Measurements from ENCODE around the gene FAHD1. TPM values are rescaled to one million over a fixed set of nuclear protein-coding genes. Genes with fewer than 3 reads are reported as not detected.

The FAHD1 gene
- polyA plus RNA-seq, 1 experiment = 35.2 TPM

- Histone ChIP-seq H3K9me3 (ENCODE audit: control insufficient read depth, insufficient read depth, low read length) (peaks cover 3% of the 10 kb centered on the region; the same call in 1 of the 2 replicates), H3K27me3 (ENCODE audit: control insufficient read depth, insufficient read depth, low read length) (no peaks in the 10 kb centered on the region), H3K4me3 (ENCODE audit: low read depth, low read length) (no peak overlapping the region), H3K27ac (ENCODE audit: low read depth, low read length) (no peak overlapping the region)
- TF ChIP-seq, protein P1, sequence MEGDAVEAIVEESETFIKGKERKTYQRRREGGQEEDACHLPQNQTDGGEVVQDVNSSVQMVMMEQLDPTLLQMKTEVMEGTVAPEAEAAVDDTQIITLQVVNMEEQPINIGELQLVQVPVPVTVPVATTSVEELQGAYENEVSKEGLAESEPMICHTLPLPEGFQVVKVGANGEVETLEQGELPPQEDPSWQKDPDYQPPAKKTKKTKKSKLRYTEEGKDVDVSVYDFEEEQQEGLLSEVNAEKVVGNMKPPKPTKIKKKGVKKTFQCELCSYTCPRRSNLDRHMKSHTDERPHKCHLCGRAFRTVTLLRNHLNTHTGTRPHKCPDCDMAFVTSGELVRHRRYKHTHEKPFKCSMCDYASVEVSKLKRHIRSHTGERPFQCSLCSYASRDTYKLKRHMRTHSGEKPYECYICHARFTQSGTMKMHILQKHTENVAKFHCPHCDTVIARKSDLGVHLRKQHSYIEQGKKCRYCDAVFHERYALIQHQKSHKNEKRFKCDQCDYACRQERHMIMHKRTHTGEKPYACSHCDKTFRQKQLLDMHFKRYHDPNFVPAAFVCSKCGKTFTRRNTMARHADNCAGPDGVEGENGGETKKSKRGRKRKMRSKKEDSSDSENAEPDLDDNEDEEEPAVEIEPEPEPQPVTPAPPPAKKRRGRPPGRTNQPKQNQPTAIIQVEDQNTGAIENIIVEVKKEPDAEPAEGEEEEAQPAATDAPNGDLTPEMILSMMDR (IDR thresholded peaks at IDR 0.05; ENCODE audit: low read depth, low read length) = peak; percentile 35
- POLR2A ChIA-PET = interaction anchor here (1.5 kb wide), 1 partner anchor 41 kb away, joined by 5 read pairs; the partner anchor contains the start of genes NUBP2 and SPSB3
- CTCF ChIA-PET = interaction anchor here (0.6 to 1.1 kb wide), 7 partner anchors 10 to 183 kb away, joined by 3 to 9 read pairs (median 4); no protein-coding TSS in a partner anchor
- peak; percentile 21 for DNase-seq (ENCODE audit: low read depth, low spot score)
Measured at GRCh38 chr16:1823821-1824220, 3.2 kb upstream of the FAHD1 start.

- DNase-seq (ENCODE audit: low read depth, low spot score) = no peak
- Histone ChIP-seq H3K4me3 (ENCODE audit: low read depth, low read length) (peak overlapping the region; percentile 96), H3K9me3 (ENCODE audit: control insufficient read depth, insufficient read depth, low read length) (peaks cover 3% of the 10 kb centered on the region; the same call in 1 of the 2 replicates), H3K27me3 (ENCODE audit: control insufficient read depth, insufficient read depth, low read length) (no peaks in the 10 kb centered on the region), H3K27ac (ENCODE audit: low read depth, low read length) (no peak overlapping the region)
- ChIA-PET CTCF (no interaction called here), POLR2A (interaction anchor here (2.6 kb wide), 1 partner anchor 43 kb away, joined by 21 read pairs; the partner anchor contains the start of genes NUBP2 and SPSB3)
- TF ChIP-seq, protein P1 (IDR thresholded peaks at IDR 0.05; ENCODE audit: low read depth, low read length) = no peak
Measured at GRCh38 chr16:1825381-1825863, 1.6 kb upstream of the FAHD1 start.

- TF ChIP-seq, protein P1 (IDR thresholded peaks at IDR 0.05; ENCODE audit: low read depth, low read length) = no peak
- DNase-seq (ENCODE audit: low read depth, low spot score) = peak; percentile 8
- Histone ChIP-seq H3K27me3 (ENCODE audit: control insufficient read depth, insufficient read depth, low read length) (no peaks in the 10 kb centered on the region), H3K27ac (ENCODE audit: low read depth, low read length) (no peak overlapping the region), H3K9me3 (ENCODE audit: control insufficient read depth, insufficient read depth, low read length) (peaks cover 3% of the 10 kb centered on the region; the same call in 1 of the 2 replicates), H3K4me3 (ENCODE audit: low read depth, low read length) (peak overlapping the region; percentile 96)
- CTCF ChIA-PET = no interaction called here
- POLR2A ChIA-PET = interaction anchor here (0.7 to 2.6 kb wide), 4 partner anchors 43 to 603 kb away, joined by 3 to 21 read pairs (median 6); partner anchors contain the start of genes CCNF, MRPS34, NUBP2 and RPS2
Measured at GRCh38 chr16:1825864-1826690, 929 bp upstream of the FAHD1 start.

DNA sequence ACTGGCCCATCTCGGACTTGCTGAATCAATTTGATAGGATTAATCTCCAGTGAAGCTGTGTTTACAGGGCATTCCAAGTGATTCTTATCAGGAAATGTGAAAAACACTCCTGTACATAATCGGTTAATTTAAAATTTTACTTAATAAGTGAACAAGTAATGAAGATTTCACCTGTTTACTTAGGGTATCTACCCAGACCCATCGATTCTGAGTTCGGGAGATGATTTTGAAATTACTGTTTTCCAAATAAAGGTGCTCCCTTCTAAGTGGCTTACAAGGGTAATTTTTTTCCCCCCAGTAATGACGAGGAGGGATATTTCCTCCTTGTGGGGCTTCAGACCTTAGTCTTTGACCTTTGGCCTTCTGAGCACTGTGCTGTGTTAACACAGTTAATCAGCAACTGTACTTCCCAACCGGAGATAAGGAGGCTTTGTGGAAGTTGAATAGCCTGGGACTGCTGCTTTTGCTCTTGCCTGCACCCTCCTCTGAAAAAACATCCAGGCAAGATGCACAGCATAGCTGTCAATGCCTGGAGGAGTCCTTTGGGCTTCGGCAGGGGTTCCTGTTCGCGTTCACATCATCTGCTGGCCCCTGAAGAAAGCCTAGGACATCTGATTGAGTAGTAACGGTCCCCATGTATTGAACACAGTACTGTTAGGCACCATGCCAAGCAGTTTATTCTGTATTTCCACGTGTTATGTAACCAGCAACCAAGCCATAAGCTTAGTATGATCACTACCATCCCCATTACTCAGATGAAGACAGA lies 1.8 kb downstream of the FAHD1 start:
- peak overlapping the region; percentile 96 for H3K4me3 ChIP-seq (ENCODE audit: low read depth, low read length)

More for the DNA sequence above, 1.8 kb downstream of the FAHD1 start:
- CTCF ChIA-PET = no interaction called here
- H3K9me3 ChIP-seq (ENCODE audit: control insufficient read depth, insufficient read depth, low read length) = peaks cover 3% of the 10 kb centered on the region; the same call in 1 of the 2 replicates
- no peak overlapping the region for H3K27ac ChIP-seq (ENCODE audit: low read depth, low read length)
- no peaks in the 10 kb centered on the region for H3K27me3 ChIP-seq (ENCODE audit: control insufficient read depth, insufficient read depth, low read length)
- no peak for DNase-seq (ENCODE audit: low read depth, low spot score)
- POLR2A ChIA-PET = no interaction called here
- TF ChIP-seq, protein P1 (IDR thresholded peaks at IDR 0.05; ENCODE audit: low read depth, low read length) = no peak
